Measurements from ENCODE around the gene NBPF1.
"Not testable (repeated sequence)": the region's sequence is repeated elsewhere in the genome, so short reads cannot be mapped to it uniquely, and the experiment has no call there.

NBPF1 gene

GRCh38 chr1:16605532-16606505, 7.5 kb downstream of the NBPF1 start:
- DNase-seq (ENCODE audit: low read depth): no peak
- no peak for TF ChIP-seq CTCF (IDR thresholded peaks at IDR 0.05; ENCODE audit: control insufficient read depth, extremely low read depth, insufficient read depth)
- H3K4me3 ChIP-seq (ENCODE audit: low read depth, low read length): no peak overlapping the region

GRCh38 chr1:16605213-16605525, 8.2 kb downstream of the NBPF1 start:
- no peak for TF ChIP-seq CTCF (IDR thresholded peaks at IDR 0.05; ENCODE audit: control insufficient read depth, extremely low read depth, insufficient read depth)
- no peak overlapping the region for H3K4me3 ChIP-seq (ENCODE audit: low read depth, low read length)
- DNase-seq (ENCODE audit: low read depth): no peak

- DNase-seq (ENCODE audit: low read depth): not testable (repeated sequence)
- H3K4me3 ChIP-seq (ENCODE audit: low read depth, low read length): peak overlapping the region; percentile 7; the same call in 1 of the 2 replicates
Measured at GRCh38 chr1:16604514-16605212, 8.7 kb downstream of the NBPF1 start.

- not testable (repeated sequence) for DNase-seq (ENCODE audit: low read depth); H3K4me3 ChIP-seq (ENCODE audit: low read depth, low read length)
Measured at GRCh38 chr1:16603623-16604022, 9.7 kb downstream of the NBPF1 start.

GRCh38 chr1:16602336-16603011, 10.9 kb downstream of the NBPF1 start:
- DNase-seq (ENCODE audit: low read depth): not testable (repeated sequence)

GRCh38 chr1:16600855-16601786, 12.2 kb downstream of the NBPF1 start:
- not testable (repeated sequence) for DNase-seq (ENCODE audit: low read depth); H3K4me3 ChIP-seq (ENCODE audit: low read depth, low read length)

More at GRCh38 chr1:16602336-16603011, 10.9 kb downstream of the NBPF1 start:
- not testable (repeated sequence) for H3K4me3 ChIP-seq (ENCODE audit: low read depth, low read length)

- DNase-seq (ENCODE audit: low read depth); H3K4me3 ChIP-seq (ENCODE audit: low read depth, low read length): not testable (repeated sequence)
Measured at GRCh38 chr1:16599326-16599725, 14.0 kb downstream of the NBPF1 start.

- not testable (repeated sequence) for DNase-seq (ENCODE audit: low read depth); H3K4me3 ChIP-seq (ENCODE audit: low read depth, low read length)
Measured at GRCh38 chr1:16595216-16595615, 18.1 kb downstream of the NBPF1 start.

GRCh38 chr1:16591845-16592244, 21.5 kb downstream of the NBPF1 start:
- not testable (repeated sequence) for H3K4me3 ChIP-seq (ENCODE audit: low read depth, low read length); DNase-seq (ENCODE audit: low read depth)

- not testable (repeated sequence) for DNase-seq (ENCODE audit: low read depth); H3K4me3 ChIP-seq (ENCODE audit: low read depth, low read length)
Measured at GRCh38 chr1:16588081-16588480, 25.3 kb downstream of the NBPF1 start.

GRCh38 chr1:16587639-16588038, 25.7 kb downstream of the NBPF1 start:
- DNase-seq (ENCODE audit: low read depth): not testable (repeated sequence)

GRCh38 chr1:16565324-16565723, 48.0 kb downstream of the NBPF1 start:
- not testable (repeated sequence) for H3K4me3 ChIP-seq (ENCODE audit: low read depth, low read length); DNase-seq (ENCODE audit: low read depth)

More at GRCh38 chr1:16587639-16588038, 25.7 kb downstream of the NBPF1 start:
- not testable (repeated sequence) for H3K4me3 ChIP-seq (ENCODE audit: low read depth, low read length)

GRCh38 chr1:16561035-16561434, 52.3 kb downstream of the NBPF1 start:
- DNase-seq (ENCODE audit: low read depth); H3K4me3 ChIP-seq (ENCODE audit: low read depth, low read length): not testable (repeated sequence)

- H3K4me3 ChIP-seq (ENCODE audit: low read depth, low read length); DNase-seq (ENCODE audit: low read depth): not testable (repeated sequence)
Measured at GRCh38 chr1:16560498-16560897, 52.9 kb downstream of the NBPF1 start.

- not testable (repeated sequence) for DNase-seq (ENCODE audit: low read depth); H3K4me3 ChIP-seq (ENCODE audit: low read depth, low read length)
Measured at GRCh38 chr1:16559688-16560087, 53.7 kb downstream of the NBPF1 start.

Measured in LNCaP clone FGC (cell line).